ENCODE data around the gene PPP1R13B. TPM values are rescaled to one million over a fixed set of nuclear protein-coding genes. Genes with fewer than 3 reads are reported as not detected.

Gene PPP1R13B
- total RNA-seq, 1 donor from 2014 or later: 8.6 TPM

DNA sequence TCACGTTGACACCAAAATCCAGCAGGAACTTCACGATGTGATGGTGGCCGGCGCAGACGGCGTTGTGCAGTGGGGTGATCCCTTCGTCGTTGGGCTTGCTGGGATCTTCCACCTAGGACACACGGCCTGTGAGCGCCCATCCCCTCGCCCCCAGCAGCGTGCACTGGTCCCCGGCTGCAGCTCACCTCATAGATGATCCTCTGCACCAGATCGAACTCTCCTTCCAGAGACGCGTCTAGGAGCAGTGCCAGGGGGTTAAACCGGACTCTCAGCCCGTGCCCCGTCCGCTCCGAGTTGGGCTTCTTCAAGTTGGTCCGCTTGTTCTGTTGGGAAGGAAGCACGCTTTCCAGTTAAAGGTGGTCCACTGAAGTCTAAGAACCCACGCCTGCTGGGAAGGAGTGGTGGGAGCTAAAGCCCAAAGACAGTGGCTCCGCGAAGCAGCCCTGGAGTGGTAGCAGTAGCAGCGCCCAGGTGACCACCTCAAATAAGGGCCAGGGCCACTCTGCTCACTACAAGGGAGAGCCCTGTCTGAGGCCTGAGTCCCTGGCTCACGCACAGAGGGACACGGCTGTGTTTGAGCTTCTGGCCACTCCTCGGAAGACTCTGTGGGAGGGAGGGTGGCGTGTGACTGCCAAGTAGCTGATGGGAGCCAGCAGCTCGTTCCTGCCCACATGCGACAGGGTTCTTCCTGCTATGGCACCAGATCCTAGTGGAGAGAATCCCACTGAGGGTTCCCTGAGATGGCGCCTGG is 108.5 kb downstream of the PPP1R13B start:
- DNase-seq: no peak
- intact Hi-C loops (cut with micrococcal nuclease): no loop called here
- no peak overlapping the region for H3K4me3 Mint-ChIP-seq
- no peaks in the 10 kb centered on the region for H3K27me3 Mint-ChIP-seq
- no peaks in the 10 kb centered on the region for H3K36me3 Mint-ChIP-seq (ENCODE audit: low read depth)
- H3K9me3 Mint-ChIP-seq: no peaks in the 10 kb centered on the region
- H3K4me1 Mint-ChIP-seq: no peaks in the 10 kb centered on the region
- H3K27ac Mint-ChIP-seq: no peak overlapping the region

DNA sequence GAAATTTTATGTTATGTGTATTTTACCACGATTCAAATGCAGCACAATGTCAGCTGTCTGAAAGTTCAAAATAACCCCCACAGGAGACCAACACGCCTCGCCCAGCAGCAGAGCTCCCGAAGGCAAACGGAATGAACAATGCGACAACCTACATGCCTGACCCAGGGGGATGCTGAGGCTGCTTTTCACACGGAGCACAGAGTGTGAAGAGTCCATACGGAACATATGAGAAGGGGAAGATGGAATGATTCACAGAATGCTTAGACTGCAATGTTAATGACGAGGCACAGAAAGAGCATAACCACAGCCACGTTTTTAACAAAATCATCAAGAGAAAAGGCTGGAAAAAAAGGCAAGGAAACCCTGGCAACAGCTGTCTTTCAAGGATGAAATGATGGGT is 109.2 kb downstream of the PPP1R13B start:
- intact Hi-C loops (cut with micrococcal nuclease): no loop called here
- H3K9me3 Mint-ChIP-seq: no peaks in the 10 kb centered on the region
- H3K36me3 Mint-ChIP-seq (ENCODE audit: low read depth): peaks cover 3% of the 10 kb centered on the region
- no peak for DNase-seq
- H3K27ac Mint-ChIP-seq: no peak overlapping the region
- no peaks in the 10 kb centered on the region for H3K4me1 Mint-ChIP-seq
- H3K4me3 Mint-ChIP-seq: no peak overlapping the region
- H3K27me3 Mint-ChIP-seq: no peaks in the 10 kb centered on the region

DNA sequence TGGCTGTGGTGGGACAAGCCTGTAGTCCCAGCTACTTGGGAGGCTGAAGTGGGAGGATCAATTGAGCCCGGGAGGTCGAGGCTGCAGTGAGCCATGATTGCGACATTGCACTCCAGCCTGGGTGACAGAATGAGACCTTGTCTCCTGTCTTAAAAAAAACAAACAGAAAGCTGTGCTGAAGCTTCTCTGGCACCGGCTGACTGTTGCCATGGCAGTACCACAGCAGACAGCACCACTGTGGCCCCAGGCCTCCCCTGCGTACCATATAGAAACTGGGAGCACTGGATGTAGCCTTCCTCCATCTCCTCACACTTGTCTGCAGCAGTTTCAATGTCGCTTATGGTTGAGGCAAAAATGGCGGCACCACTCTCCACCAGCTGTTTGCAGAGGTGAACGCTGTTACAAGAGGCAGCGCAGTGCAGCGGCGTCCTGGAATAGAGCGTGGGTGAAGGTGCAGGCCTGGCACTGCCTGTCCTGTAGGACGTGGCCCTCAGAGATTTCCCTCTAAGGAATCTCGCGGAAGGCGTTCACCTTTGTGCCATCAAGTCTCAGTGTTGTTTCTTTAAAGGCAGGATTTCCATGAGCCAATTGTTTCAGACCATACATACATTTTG is 109.8 kb downstream of the PPP1R13B start:
- Mint-ChIP-seq H3K9me3 (no peaks in the 10 kb centered on the region), H3K27me3 (no peaks in the 10 kb centered on the region), H3K27ac (no peak overlapping the region), H3K36me3 (ENCODE audit: low read depth) (peaks cover 5% of the 10 kb centered on the region), H3K4me1 (no peaks in the 10 kb centered on the region), H3K4me3 (no peak overlapping the region)
- DNase-seq: no peak
- intact Hi-C loops (cut with micrococcal nuclease): no loop called here

DNA sequence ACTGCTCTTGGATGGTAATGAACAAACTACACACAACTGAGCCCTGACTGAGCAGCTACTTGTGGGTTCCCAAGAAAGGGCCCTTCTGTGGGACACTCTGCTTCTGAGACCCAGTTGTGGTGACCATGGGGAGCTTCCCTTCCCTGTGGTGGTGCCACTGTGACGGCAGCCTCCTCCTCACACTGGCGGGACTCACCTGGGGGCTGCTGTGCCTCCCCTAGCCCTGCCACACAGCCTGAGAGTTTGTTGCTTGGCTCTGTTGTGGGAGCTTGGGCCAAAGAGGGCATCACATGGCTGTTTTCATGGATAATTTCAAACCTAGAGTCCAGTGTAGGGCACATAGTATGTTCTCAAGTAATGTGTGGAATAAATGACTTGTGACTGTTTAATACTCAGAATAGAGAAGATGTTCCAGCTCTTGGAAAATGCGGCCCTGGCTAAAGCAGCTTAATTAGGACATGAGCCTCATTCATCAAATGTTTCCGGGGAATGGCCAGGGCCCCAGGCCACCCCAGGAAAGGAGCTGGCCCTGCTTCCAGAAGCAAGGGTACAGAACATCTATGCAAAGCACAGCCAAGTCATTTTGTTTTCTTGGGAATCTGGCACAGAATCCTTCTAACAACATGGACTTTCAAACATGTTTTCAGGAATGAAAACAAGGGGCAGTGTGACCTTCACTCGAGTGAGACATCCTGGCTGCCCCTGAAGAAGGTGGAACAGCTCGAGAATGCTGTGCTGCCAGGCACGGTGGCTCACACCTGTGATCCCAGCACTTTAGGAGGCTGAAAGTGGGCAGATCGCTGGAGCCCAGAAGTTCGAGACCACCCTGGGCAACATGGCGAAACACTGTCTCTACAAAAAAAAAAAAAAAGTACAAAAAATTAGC is 110.6 kb downstream of the PPP1R13B start:
- intact Hi-C loops (cut with micrococcal nuclease): no loop called here
- Mint-ChIP-seq H3K27ac (no peak overlapping the region), H3K27me3 (no peaks in the 10 kb centered on the region), H3K36me3 (ENCODE audit: low read depth) (peaks cover 5% of the 10 kb centered on the region), H3K4me1 (no peaks in the 10 kb centered on the region), H3K4me3 (no peak overlapping the region), H3K9me3 (no peaks in the 10 kb centered on the region)
- no peak for DNase-seq

DNA sequence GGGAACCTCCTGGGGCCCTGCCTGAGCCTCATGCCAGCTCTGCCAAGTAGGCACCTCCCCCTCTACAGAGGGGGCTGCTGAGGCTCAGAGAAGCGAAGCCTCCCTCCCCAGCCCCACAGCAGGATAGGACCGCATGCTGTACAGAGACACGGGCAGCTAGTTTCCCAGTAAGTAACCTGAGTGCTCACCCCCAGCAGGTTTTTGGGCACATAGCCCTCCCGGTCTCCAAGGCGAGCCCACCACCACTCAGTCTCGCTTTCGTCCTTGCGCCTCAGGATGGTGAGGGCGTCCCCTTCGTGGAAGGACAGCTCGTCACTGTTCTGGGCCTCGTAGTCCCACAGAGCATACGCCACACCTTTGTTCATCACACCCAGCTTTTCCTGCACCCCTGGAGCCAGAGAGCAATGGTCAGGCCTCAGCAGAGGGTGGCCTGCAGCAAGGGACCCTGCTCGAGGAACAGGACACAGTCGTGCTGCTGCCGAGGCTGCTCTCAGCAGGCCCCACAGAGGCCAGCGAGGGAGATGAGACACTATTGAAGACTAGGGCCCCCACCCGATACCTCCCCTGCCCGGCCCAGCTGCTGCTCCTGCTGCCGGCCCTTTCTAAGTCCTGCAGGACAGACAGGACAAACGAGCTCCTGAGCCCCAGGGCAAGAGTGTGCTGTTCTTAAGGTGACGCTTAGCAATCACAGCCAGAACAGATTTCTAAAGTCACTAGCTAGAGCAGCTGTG is 111.4 kb downstream of the PPP1R13B start:
- no peak for DNase-seq
- H3K27ac Mint-ChIP-seq: no peak overlapping the region
- no peaks in the 10 kb centered on the region for H3K9me3 Mint-ChIP-seq
- H3K27me3 Mint-ChIP-seq: no peaks in the 10 kb centered on the region
- H3K4me3 Mint-ChIP-seq: no peak overlapping the region
- peaks cover 5% of the 10 kb centered on the region for H3K36me3 Mint-ChIP-seq (ENCODE audit: low read depth)
- H3K4me1 Mint-ChIP-seq: no peaks in the 10 kb centered on the region
- intact Hi-C loops (cut with micrococcal nuclease): no loop called here

DNA sequence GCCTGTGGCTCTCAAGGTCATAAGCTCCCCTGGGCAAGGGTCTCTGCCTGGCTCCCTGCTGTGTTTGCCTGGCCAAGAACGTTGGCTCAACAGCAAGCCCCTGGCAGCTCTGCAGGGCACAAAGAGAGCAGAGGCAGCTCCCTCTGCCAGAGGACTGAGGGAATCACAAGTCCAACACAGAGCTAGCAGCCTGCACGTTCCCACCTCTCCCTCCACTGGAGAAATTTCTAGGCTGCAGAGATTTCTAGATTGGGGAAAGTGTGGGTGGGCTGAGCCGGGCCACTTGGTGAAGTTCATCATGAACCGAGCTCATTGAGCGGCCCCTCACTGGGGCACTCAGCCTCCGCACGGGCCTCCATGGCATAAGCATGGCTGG is 111.9 kb downstream of the PPP1R13B start:
- intact Hi-C loops (cut with micrococcal nuclease): no loop called here
- no peaks in the 10 kb centered on the region for H3K4me1 Mint-ChIP-seq
- H3K4me3 Mint-ChIP-seq: no peak overlapping the region
- H3K27me3 Mint-ChIP-seq: no peaks in the 10 kb centered on the region
- no peak for DNase-seq
- H3K27ac Mint-ChIP-seq: no peak overlapping the region
- H3K9me3 Mint-ChIP-seq: no peaks in the 10 kb centered on the region
- peaks cover 5% of the 10 kb centered on the region for H3K36me3 Mint-ChIP-seq (ENCODE audit: low read depth)

DNA sequence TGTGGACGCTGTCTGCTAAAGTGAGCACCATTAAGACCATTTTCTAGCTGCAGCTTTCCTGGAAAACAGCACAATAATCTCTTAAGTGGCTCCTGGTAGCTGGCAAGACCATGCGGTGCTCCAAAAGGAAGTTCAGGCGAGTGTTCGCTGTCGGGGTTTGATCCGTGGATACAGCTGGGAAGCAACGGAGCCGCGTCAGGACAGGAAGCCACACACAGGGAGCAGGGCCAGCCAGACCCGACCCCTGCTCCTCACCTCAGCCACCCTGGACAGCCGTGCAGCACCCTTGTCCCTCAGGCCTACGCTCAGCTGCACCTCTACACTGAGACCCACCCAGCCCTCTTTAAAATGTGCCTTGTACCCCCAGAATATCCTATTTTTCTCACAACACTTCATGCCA is 112.4 kb downstream of the PPP1R13B start:
- H3K36me3 Mint-ChIP-seq (ENCODE audit: low read depth): peaks cover 5% of the 10 kb centered on the region
- no peak for DNase-seq
- H3K27me3 Mint-ChIP-seq: no peaks in the 10 kb centered on the region
- no peak overlapping the region for H3K4me3 Mint-ChIP-seq
- H3K4me1 Mint-ChIP-seq: no peaks in the 10 kb centered on the region
- intact Hi-C loops (cut with micrococcal nuclease): no loop called here
- no peak overlapping the region for H3K27ac Mint-ChIP-seq
- H3K9me3 Mint-ChIP-seq: no peaks in the 10 kb centered on the region

DNA sequence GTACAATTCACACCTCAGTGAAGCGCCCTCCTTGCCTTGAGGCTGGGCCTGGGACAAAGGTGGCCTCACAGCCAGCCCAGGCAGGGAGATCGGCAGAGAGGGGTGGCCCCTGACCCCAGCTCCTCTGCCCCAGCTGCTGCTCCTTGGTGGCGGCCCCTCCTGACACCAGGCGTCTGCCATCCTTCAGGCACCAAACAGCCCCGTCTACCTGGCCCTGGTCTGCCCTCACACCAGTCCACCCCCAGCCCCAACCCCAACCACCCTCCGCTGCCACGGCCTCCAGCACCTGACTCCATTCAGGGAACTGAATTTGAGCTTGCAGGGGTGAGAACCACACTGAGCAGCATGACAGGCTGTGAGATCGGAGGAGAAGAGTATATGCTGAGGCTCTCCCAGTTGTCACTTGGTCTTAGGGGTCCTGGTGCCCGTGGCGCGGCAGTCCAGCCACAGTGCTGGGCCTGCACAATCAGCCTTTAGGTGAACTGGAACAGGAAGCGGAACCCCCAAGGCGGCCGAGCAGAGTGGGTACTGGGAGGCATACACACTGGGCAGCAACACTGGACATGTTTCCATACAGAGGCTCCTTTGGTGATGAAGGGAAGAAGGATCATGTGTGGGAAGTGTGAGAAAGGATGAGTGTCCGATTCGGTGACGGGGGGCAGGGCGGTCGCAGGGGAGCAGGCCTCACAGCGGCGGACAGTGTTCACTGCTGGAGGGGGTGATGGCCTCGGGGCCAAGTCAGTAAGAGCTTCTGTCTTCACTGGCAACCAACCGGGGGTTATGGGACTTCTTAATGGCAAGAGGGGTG is 113.1 kb downstream of the PPP1R13B start:
- intact Hi-C loops (cut with micrococcal nuclease): no loop called here
- no peak overlapping the region for H3K4me3 Mint-ChIP-seq
- H3K36me3 Mint-ChIP-seq (ENCODE audit: low read depth): peaks cover 11% of the 10 kb centered on the region
- H3K4me1 Mint-ChIP-seq: no peaks in the 10 kb centered on the region
- no peak overlapping the region for H3K27ac Mint-ChIP-seq
- DNase-seq: no peak
- no peaks in the 10 kb centered on the region for H3K27me3 Mint-ChIP-seq
- no peaks in the 10 kb centered on the region for H3K9me3 Mint-ChIP-seq

DNA sequence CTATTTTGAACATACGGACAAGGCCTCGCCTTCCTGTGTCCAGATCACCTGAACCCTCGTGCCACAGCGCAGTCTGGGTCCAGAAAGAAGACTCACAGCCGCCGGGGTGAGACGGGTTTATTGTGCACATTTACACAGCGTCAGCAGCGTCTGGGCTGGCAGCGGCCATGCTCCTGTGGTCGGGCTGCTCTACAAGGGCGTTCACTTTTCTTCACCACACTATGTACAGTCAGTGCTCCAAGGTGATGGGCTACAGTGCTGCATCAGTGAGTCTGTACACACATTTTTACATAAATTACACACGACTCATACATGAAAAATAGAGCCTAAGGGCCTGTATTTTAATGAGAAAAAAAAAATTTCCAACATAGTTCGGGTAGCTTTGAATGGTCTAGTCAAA is 113.7 kb downstream of the PPP1R13B start:
- no peaks in the 10 kb centered on the region for H3K9me3 Mint-ChIP-seq
- H3K4me1 Mint-ChIP-seq: no peaks in the 10 kb centered on the region
- no peaks in the 10 kb centered on the region for H3K27me3 Mint-ChIP-seq
- H3K4me3 Mint-ChIP-seq: no peak overlapping the region
- H3K27ac Mint-ChIP-seq: no peak overlapping the region
- no peak for DNase-seq
- intact Hi-C loops (cut with micrococcal nuclease): no loop called here
- peaks cover 14% of the 10 kb centered on the region for H3K36me3 Mint-ChIP-seq (ENCODE audit: low read depth)

DNA sequence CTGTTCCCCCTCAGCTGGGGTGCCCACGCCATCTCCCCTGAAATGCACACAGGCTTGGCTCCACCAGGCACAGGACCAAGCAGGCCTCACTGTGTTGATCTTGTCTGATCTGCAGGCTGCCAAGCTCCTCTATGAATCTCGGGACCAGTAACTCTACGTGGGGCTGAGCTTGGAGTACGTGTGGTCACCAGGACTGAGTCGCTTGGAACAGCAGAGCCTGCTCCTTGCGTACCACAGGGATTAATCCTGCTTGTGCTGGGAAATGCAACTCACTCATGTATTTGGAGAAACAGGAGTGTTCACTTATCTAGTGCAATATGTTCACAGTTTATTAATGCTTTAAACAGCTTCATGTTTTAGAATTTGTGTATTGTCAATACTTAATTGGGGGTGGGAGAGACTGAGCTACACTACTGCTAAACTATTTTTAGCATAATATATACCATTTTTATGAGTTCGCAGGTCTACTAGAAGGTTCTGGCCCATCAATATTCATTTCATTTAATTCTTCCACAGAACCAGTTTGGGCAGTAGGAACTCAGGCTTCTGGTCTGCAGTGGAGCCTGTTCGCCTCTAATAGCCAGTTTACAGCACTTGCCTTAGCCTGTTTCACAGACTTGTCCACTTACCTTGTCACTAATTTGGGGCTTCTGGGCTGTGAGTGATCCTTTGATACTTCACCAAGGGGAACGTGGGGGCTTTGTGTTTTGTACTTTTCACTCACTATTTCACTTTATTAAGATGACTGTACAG is 114.3 kb downstream of the PPP1R13B start:
- H3K9me3 Mint-ChIP-seq: no peaks in the 10 kb centered on the region
- no peak for DNase-seq
- intact Hi-C loops (cut with micrococcal nuclease): no loop called here
- no peaks in the 10 kb centered on the region for H3K4me1 Mint-ChIP-seq
- no peak overlapping the region for H3K27ac Mint-ChIP-seq
- H3K36me3 Mint-ChIP-seq (ENCODE audit: low read depth): peaks cover 14% of the 10 kb centered on the region
- no peak overlapping the region for H3K4me3 Mint-ChIP-seq
- no peaks in the 10 kb centered on the region for H3K27me3 Mint-ChIP-seq

DNA sequence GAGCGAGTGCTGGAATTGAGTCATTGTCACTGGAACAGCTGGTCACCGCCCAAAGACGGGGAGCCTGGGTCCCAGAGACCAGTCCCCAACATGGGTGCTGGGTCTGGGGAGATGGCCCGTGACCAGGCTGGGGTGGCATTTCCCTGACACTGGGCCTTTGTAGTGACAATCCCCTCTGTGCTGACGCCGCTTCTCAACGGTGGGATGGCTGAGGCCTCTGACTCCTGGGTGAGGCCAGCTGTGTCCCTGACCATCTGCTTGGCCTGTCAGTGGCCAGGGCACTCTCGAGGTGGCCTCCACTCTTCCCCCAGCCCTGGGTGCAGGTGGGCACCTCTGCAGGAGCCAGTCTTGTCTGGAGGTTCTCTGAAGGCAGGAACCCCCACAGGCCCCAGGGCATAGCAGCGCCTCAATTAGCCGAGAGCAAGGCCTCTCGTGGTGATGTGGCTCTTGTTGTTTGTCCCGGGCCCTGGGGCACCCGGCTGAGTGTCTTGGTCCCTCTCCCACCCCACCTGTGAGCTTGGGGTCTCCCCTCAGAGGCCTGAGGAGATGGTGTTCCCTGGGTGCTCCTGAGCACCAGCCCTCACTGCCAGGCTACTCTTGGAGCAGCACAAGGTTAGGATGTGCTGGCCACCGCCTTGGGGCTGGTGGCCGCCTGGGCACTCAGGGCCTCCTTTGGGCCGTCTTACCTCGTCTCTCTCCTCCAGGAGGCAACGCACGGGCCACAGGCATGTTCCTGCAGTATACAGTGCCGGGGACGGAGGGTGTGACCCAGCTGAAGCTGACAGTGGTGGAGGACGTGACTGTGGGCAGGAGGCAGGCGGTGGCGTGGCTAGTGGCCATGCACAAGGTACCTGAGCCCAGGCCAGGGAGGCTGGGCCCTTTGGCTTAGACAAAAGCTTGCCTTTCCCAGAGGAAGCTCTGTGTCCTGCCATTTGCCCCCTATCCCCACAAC is 115.2 kb downstream of the PPP1R13B start:
- Mint-ChIP-seq H3K9me3 (no peaks in the 10 kb centered on the region), H3K27me3 (no peaks in the 10 kb centered on the region), H3K27ac (no peak overlapping the region), H3K4me3 (no peak overlapping the region), H3K4me1 (no peaks in the 10 kb centered on the region), H3K36me3 (ENCODE audit: low read depth) (peaks cover 14% of the 10 kb centered on the region)
- DNase-seq: no peak
- intact Hi-C loops (cut with micrococcal nuclease): no loop called here

DNA sequence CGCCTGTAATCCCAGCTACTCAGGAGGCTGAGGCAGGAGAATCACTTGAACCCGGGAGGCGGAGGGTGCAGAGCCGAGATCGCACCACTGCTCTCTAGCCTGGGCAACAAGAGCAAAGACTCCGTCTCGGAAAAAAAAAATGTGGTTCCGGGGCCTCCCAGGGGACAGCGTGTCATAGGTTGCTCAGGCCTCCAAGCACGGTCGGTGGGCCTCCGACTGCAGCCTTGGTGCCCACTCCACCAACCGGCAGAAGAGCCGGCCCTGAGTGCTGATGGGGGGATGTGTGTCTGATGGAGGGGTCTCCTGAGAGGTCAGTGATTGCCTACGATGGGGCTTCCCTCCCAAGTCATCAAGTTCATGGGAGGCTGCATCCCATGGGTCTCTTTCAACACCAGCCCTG is 115.9 kb downstream of the PPP1R13B start:
- intact Hi-C loops (cut with micrococcal nuclease): no loop called here
- DNase-seq: no peak
- no peak overlapping the region for H3K27ac Mint-ChIP-seq

More for the DNA sequence above, 115.9 kb downstream of the PPP1R13B start:
- Mint-ChIP-seq H3K36me3 (ENCODE audit: low read depth) (peaks cover 14% of the 10 kb centered on the region), H3K4me1 (no peaks in the 10 kb centered on the region), H3K9me3 (no peaks in the 10 kb centered on the region), H3K27me3 (no peaks in the 10 kb centered on the region), H3K4me3 (no peak overlapping the region)

Data from activated CD4-positive, alpha-beta T cell treated with anti-CD3 and anti-CD28 coated beads, Interleukin-2, amount 10 ng/mL, durations not matched to agents 24 days and 14 days (primary cell).